Keratinocyte (primary cell): Measurements from ENCODE around the gene HMGB1. TPM values are rescaled to one million over a fixed set of nuclear protein-coding genes. Genes with fewer than 3 reads are reported as not detected.

ENCODE experiments used
- DNase-seq: peaks from one replicate; pipeline ENCODE4 v3.0.0-alpha.2; 2011; ENCODE audit warnings: low read depth, missing footprints, low spot score
- FAIRE-seq: peaks from 2 replicates; lab custom pipeline; 2011; peaks lifted over from hg19 to GRCh38; lab: Jason Lieb, UNC
- H2AFZ ChIP-seq: 2 replicates; pipeline ENCODE4 v1.6.0; 2012; ENCODE audit warnings: low read length, control low read depth, inconsistent platforms; ENCODE audit not compliant: control insufficient read depth
- H3K27ac ChIP-seq: 2 replicates; pipeline ENCODE4 v1.5.1; 2011; ENCODE audit warnings: low read length; ENCODE audit not compliant: control insufficient read depth, insufficient read depth
- H3K27me3 ChIP-seq: 3 replicates; pipeline ENCODE4 v1.6.0; 2011; ENCODE audit warnings: low read length; ENCODE audit not compliant: control insufficient read depth, insufficient read depth; ENCODE audit errors: extremely low read depth
- H3K36me3 ChIP-seq, 2 experiments: 2 replicates in 1 of 2; 3 replicates in 1 of 2; pipeline ENCODE4 v1.5.1; 2011; ENCODE audit warnings: low read length in 2 of 2, mild to moderate bottlenecking in 1 of 2; ENCODE audit not compliant: control insufficient read depth in 2 of 2, insufficient read depth in 2 of 2; ENCODE audit errors: extremely low read depth in 1 of 2
- H3K4me1 ChIP-seq: 3 replicates; pipeline ENCODE4 v1.5.1; 2011; ENCODE audit warnings: low read length; ENCODE audit not compliant: control insufficient read depth, insufficient read depth; ENCODE audit errors: extremely low read depth
- H3K4me2 ChIP-seq: 3 replicates; pipeline ENCODE4 v1.6.0; 2011; ENCODE audit warnings: low read depth, low read length; ENCODE audit not compliant: control insufficient read depth, insufficient read depth; ENCODE audit errors: extremely low read depth
- H3K4me3 ChIP-seq, 3 experiments: fragments of 200-600 bp in 1 of 3; sonication (generic) in 1 of 3; 2 replicates in 2 of 3; 3 replicates in 1 of 3; pipeline ENCODE4 v1.5.1; 2011 to 2016; ENCODE audit warnings: low read length in 3 of 3, mild to moderate bottlenecking in 3 of 3, control low read depth in 2 of 3, inconsistent platforms in 1 of 3, low read depth in 1 of 3, mixed read lengths in 1 of 3, mixed run types in 1 of 3, moderate library complexity in 1 of 3; ENCODE audit not compliant: control insufficient read depth in 2 of 3, insufficient read depth in 2 of 3; ENCODE audit errors: extremely low read depth in 1 of 3
- H3K79me2 ChIP-seq: 2 replicates; pipeline ENCODE4 v1.6.0; 2012; ENCODE audit warnings: low read length; ENCODE audit not compliant: control insufficient read depth, insufficient read depth
- H3K9ac ChIP-seq: 3 replicates; pipeline ENCODE4 v1.6.0; 2011; ENCODE audit warnings: low read length; ENCODE audit not compliant: control insufficient read depth, insufficient read depth; ENCODE audit errors: extremely low read depth
- H3K9me1 ChIP-seq: 3 replicates; pipeline ENCODE4 v1.6.0; 2011; ENCODE audit warnings: low read length; ENCODE audit not compliant: control insufficient read depth, insufficient read depth; ENCODE audit errors: extremely low read depth
- H3K9me3 ChIP-seq: 2 replicates; pipeline ENCODE4 v1.5.1; 2012; ENCODE audit warnings: low read depth, low read length; ENCODE audit not compliant: control insufficient read depth
- H4K20me1 ChIP-seq: 3 replicates; pipeline ENCODE4 v1.6.0; 2011; ENCODE audit warnings: low read length; ENCODE audit not compliant: control insufficient read depth, insufficient read depth; ENCODE audit errors: extremely low read depth
- EZH2 ChIP-seq: IDR thresholded peaks from one replicate; pipeline ENCODE4 v1.6.1; 2012; ENCODE audit warnings: inconsistent platforms, mild to moderate bottlenecking, low read length, moderate library complexity
- dilution Hi-C: fragments of 300-500 bp; cut with MboI; formaldehyde crosslinking; loops from one replicate; pipeline ENCODE4 v1.7.0; 2020; ENCODE audit warnings: low sequenced_read_pairs; ENCODE audit not compliant: extremely low pct_ligation_motif_present
- polyA minus RNA-seq, 3 experiments: library from RNA; depleted of rRNA, polyadenylated mRNA; stranded (reverse); fragments of >200 nt; gene quantifications; 1 replicate in 1 of 3; 2 replicates in 1 of 3; 3 replicates in 1 of 3; pipeline ENCODE4 v1.2.3, GENCODE V29; 2011
- polyA plus RNA-seq, 5 experiments: library from polyadenylated mRNA; depleted of rRNA in 3 of 5; stranded (reverse) in 3 of 5; stranded (forward) in 1 of 5; unstranded in 1 of 5; fragments of >200 nt; gene quantifications; 1 replicate in 1 of 5; 2 replicates in 3 of 5; 3 replicates in 1 of 5; pipeline versions ENCODE4 v1.2.1 to v1.2.3, GENCODE V29; 2011 to 2012; ENCODE audit warnings: missing spikeins in 2 of 5, low read depth in 1 of 5, low replicate concordance in 1 of 5
- TF ChIP-seq, protein P1 (sequence below), 3 experiments: IDR thresholded peaks in 1 of 3; conservative IDR thresholded peaks in 1 of 3; optimal IDR thresholded peaks in 1 of 3; 2 replicates in 2 of 3; 3 replicates in 1 of 3; pipeline versions ENCODE3 to v1.5.1; 2011; ENCODE audit warnings: low read length in 3 of 3, mild to moderate bottlenecking in 3 of 3, moderate library complexity in 2 of 3, control low read depth in 1 of 3, inconsistent platforms in 1 of 3; ENCODE audit not compliant: insufficient read depth in 2 of 3; ENCODE audit errors: extremely low read depth in 1 of 3

The HMGB1 gene
- polyA plus RNA-seq (63.8 to 221 TPM (median 156 TPM) in 3 replicates), polyA minus RNA-seq (6.2 to 53.1 TPM (median 12.2 TPM) in 3 replicates)
- 186 TPM for polyA plus RNA-seq (2011; ENCODE audit: low read depth)
- polyA plus RNA-seq (2011; cell fraction: cytosol; rRNA removed) = 86.2 and 123 TPM in 2 replicates
- 91.3 and 133 TPM in 2 replicates for polyA plus RNA-seq (2011; cell fraction: nucleus; rRNA removed)
- polyA plus RNA-seq (2012; ENCODE audit: low replicate concordance) = 202 and 323 TPM in 2 replicates
- 56.4 TPM for polyA minus RNA-seq (2011; cell fraction: cytosol; rRNA and poly(A)+ RNA removed)
- 16.7 and 30.3 TPM in 2 replicates for polyA minus RNA-seq (2011; cell fraction: nucleus; rRNA and poly(A)+ RNA removed)

DNA sequence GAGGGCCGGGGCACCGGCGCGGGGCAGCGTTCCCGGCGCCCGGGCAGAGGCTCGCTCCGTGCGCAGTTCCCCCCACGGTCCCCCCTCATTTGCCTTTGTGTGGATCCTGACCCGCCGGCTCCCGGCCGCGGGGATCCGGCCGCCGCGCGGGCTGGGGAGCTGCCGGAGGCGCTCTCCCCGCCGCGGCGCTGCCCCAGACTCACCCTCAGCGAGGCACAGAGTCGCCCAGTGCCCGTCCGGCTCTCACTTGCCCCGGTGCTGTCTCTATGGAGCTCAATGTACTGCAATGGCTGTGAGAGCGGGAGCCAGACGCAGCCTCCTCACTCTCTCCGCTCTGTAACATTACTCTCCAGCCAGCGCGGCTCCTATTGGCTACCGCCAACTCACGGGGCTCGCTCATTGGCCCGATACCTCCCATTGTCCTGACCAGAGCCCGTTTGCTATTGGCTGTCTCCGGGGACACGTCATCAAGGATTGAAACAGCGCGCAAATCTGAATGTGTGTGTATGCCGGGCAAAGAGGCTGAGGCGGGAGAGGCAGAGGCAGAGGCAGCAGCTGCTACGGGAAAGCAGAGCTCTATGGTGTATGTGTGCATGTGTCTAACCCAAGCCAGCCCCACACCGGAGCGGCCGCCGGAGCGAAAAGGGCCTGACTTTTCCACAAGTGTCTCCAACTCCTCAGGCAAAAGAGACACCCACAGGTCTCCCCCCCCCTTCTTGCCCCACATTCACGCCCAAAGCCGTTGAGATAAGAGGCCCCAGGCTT is at the start of gene HMGB1:
HMGB1 (minus strand) TSS at position 344 of the 765 bp plus-strand sequence. CDS start 2,256 bp downstream, outside the sequence.
- Histone ChIP-seq H3K79me2 (peaks cover 23% of the 10 kb centered on the region), H3K4me3 (peak within 1 kb of the TSS; percentile 53 to 78 (median 70)), H3K27ac (peak within 1 kb of the TSS; percentile 94), H3K4me1 (peaks cover 16% of the 10 kb centered on the region), H3K4me2 (peak within 1 kb of the TSS; percentile 79), H3K9ac (peak within 1 kb of the TSS; percentile 95), H3K9me1 (no peaks in the 10 kb centered on the region), H3K36me3 (peaks cover 1 to 10% of the 10 kb centered on the region in 2 experiments), H4K20me1 (no peaks in the 10 kb centered on the region), H2AFZ (peak within 1 kb of the TSS; percentile 45), H3K9me3 (no peaks in the 10 kb centered on the region), H3K27me3 (no peaks in the 10 kb centered on the region)
- dilution Hi-C loops = no loop called here
- peak; percentile 82 for DNase-seq
- no peak for TF ChIP-seq EZH2
- TF ChIP-seq, protein P1, sequence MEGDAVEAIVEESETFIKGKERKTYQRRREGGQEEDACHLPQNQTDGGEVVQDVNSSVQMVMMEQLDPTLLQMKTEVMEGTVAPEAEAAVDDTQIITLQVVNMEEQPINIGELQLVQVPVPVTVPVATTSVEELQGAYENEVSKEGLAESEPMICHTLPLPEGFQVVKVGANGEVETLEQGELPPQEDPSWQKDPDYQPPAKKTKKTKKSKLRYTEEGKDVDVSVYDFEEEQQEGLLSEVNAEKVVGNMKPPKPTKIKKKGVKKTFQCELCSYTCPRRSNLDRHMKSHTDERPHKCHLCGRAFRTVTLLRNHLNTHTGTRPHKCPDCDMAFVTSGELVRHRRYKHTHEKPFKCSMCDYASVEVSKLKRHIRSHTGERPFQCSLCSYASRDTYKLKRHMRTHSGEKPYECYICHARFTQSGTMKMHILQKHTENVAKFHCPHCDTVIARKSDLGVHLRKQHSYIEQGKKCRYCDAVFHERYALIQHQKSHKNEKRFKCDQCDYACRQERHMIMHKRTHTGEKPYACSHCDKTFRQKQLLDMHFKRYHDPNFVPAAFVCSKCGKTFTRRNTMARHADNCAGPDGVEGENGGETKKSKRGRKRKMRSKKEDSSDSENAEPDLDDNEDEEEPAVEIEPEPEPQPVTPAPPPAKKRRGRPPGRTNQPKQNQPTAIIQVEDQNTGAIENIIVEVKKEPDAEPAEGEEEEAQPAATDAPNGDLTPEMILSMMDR (optimal IDR thresholded peaks at IDR 0.05 in 1 of 3, IDR thresholded peaks at IDR 0.05 in 1 of 3, conservative IDR thresholded peaks at IDR 0.05 in 1 of 3; ENCODE audit: extremely low read depth in 1 of 3, insufficient read depth in 2 of 3, low read length in 3 of 3) = no peak
- FAIRE-seq = peak; percentile 92

DNA sequence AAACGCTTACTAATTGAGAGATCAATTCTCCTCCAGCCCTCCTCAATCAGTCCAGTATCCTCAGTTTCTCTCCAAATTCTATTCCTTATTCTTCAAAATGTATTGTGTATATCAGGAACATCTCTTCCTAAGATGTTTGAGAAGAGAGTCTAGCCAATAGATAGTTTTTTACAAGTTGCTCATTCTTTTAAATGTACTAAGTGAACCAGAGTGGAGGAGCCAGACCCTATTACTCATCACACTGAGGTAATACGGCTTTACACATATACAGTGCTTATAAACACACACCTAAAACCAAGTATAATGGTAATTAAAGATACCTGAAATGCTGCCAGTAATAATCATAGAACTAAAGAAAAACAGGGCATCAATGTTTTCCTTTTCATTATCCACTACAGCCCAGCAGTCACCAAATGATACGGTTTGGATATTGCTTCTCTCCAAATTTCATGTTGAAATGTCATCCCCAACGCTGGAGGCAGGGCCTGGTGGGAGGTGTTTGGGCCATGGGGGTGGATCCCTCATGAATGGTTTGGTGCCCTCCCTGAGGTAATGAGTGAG is 45.2 kb upstream of the HMGB1 start:
- TF ChIP-seq EZH2 = no peak
- TF ChIP-seq, protein P1 (optimal IDR thresholded peaks at IDR 0.05 in 1 of 3, IDR thresholded peaks at IDR 0.05 in 1 of 3, conservative IDR thresholded peaks at IDR 0.05 in 1 of 3; ENCODE audit: extremely low read depth in 1 of 3, insufficient read depth in 2 of 3, low read length in 3 of 3) = no peak
- Histone ChIP-seq H3K27ac (no peak overlapping the region), H3K27me3 (no peaks in the 10 kb centered on the region), H3K9me3 (no peaks in the 10 kb centered on the region), H3K4me1 (no peaks in the 10 kb centered on the region), H2AFZ (no peak overlapping the region), H3K9ac (no peak overlapping the region), H4K20me1 (no peaks in the 10 kb centered on the region), H3K79me2 (no peaks in the 10 kb centered on the region), H3K9me1 (no peaks in the 10 kb centered on the region), H3K4me3 (no peak overlapping the region), H3K36me3 (no peaks in the 10 kb centered on the region), H3K4me2 (no peak overlapping the region)
- FAIRE-seq (no peak), DNase-seq (no peak)
- dilution Hi-C loops = no loop called here
